T-helper 22 cell (primary cell): ENCODE data around the gene SLC22A7.
"Not testable (repeated sequence)": the region's sequence is repeated elsewhere in the genome, so short reads cannot be mapped to it uniquely, and the experiment has no call there.

ENCODE experiments used
- DNase-seq: peaks from one replicate; pipeline ENCODE4 v3.0.0-alpha.2; 2020; ENCODE audit warnings: low read depth

SLC22A7 gene

GRCh38 chr6:43301081-43301870 is 3.2 kb downstream of the SLC22A7 start:
- no peak for DNase-seq

GRCh38 chr6:43302126-43302525 is 4.1 kb downstream of the SLC22A7 start:
- no peak for DNase-seq

- not testable (repeated sequence) for DNase-seq
These were observed 4.9 kb downstream of the SLC22A7 start for GRCh38 chr6:43303006-43303405.

GRCh38 chr6:43303751-43304331 is 5.8 kb downstream of the SLC22A7 start:
- no peak for DNase-seq

GRCh38 chr6:43304361-43304760 is 6.3 kb downstream of the SLC22A7 start:
- DNase-seq, result no peak

GRCh38 chr6:43304882-43305281 is 6.8 kb downstream of the SLC22A7 start:
- no peak for DNase-seq

GRCh38 chr6:43306086-43306485 is 8.0 kb downstream of the SLC22A7 start:
- no peak for DNase-seq

GRCh38 chr6:43307451-43308100 is 9.5 kb downstream of the SLC22A7 start:
- no peak for DNase-seq

- peak; percentile 12 for DNase-seq
These were observed 10.3 kb downstream of the SLC22A7 start, which contains the start of gene CRIP3 for GRCh38 chr6:43308101-43308989. Gene CRIP3, minus strand, starts transcription at chr6:43308826. Its CDS starts 34 bp downstream, at chr6:43308792.

- no peak for DNase-seq
These were observed 11.0 kb downstream of the SLC22A7 start for GRCh38 chr6:43308990-43309477.

GRCh38 chr6:43310134-43310533 is 12.1 kb downstream of the SLC22A7 start:
- DNase-seq, result no peak

GRCh38 chr6:43310624-43311023 is 12.6 kb downstream of the SLC22A7 start:
- no peak for DNase-seq

GRCh38 chr6:43311666-43312065 is 13.6 kb downstream of the SLC22A7 start:
- no peak for DNase-seq

- no peak for DNase-seq
These were observed 15.8 kb downstream of the SLC22A7 start for GRCh38 chr6:43313813-43314212.

GRCh38 chr6:43318011-43318410 is 20.0 kb downstream of the SLC22A7 start:
- no peak for DNase-seq

- no peak for DNase-seq
These were observed 27.8 kb downstream of the SLC22A7 start for GRCh38 chr6:43325876-43326275.

GRCh38 chr6:43328528-43328927 is 30.5 kb downstream of the SLC22A7 start:
- DNase-seq, result no peak

- no peak for DNase-seq
These were observed 33.4 kb downstream of the SLC22A7 start for GRCh38 chr6:43331470-43331869.

GRCh38 chr6:43331891-43332290 is 33.8 kb downstream of the SLC22A7 start:
- DNase-seq, result no peak

- no peak for DNase-seq
These were observed 36.5 kb downstream of the SLC22A7 start for GRCh38 chr6:43334466-43335095.

GRCh38 chr6:43335469-43335868 is 37.4 kb downstream of the SLC22A7 start:
- no peak for DNase-seq
